NCI-H146 (cell line): ENCODE measurements around the gene P2RY6.

Experiments used
- DNase-seq: peaks from one replicate; lab custom pipeline; 2025; lab: John Stamatoyannopoulos, UW

The P2RY6 gene

DNA sequence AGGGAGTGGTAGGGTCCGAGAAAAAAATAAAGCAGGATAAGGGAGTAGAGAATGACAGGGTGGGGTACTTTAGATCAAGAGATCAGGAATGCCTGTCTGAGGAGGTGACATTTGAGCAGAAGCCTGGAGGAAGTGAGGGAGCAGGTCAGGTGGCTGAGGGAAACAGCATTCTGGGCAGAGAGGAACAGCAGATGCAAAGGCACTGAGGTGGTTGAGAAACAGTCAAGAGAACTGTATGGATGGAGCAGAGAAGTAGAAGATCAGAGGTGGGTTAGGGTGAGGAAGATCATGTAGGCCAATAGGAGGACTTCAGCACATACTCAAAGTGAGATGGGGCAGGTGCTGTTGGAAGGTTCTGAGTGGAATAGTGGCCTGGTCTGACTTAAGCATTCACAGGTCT lies 44.3 kb downstream of the P2RY6 start:
- no peak for DNase-seq

DNA sequence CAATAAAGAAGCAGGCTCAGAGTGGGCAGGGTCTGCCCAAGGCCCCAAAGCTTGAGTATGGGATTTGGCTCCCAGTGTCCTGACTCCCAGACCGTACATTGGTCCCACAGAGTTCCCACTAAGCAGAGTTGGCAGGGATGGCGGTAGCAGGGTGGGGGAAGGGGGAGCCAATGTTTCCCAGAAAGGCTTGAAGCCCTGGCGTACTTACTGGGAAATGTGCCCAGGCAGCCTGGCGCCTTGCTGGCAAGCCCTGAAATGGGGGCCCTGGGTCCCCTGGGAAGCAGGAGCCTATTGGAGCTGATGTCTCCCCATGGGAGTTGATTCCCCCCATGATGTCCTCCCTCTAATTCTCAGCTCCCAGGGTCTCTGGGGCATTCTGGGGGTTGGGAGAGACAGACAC lies 45.2 kb downstream of the P2RY6 start:
- DNase-seq, result no peak

DNA sequence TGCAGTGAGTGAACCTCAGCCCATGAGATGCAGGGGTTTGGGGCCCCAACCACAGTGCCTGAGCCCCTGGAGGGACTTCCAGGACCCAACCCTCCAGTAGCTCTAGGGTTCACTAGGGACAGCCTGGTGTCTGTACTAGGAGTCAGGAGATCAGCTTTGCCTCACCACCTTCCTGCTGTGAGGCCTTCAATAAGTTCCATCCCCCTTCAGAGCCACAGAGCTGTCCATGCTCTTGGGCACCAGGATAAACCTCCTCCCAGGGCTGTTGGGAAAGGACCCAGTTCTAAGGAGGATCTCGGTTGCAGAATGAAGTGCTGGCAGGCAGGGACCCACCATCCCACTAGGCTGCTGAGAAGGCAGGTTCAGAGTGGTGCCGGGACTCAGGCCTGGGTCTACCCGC lies 45.7 kb downstream of the P2RY6 start:
- DNase-seq, result no peak

DNA sequence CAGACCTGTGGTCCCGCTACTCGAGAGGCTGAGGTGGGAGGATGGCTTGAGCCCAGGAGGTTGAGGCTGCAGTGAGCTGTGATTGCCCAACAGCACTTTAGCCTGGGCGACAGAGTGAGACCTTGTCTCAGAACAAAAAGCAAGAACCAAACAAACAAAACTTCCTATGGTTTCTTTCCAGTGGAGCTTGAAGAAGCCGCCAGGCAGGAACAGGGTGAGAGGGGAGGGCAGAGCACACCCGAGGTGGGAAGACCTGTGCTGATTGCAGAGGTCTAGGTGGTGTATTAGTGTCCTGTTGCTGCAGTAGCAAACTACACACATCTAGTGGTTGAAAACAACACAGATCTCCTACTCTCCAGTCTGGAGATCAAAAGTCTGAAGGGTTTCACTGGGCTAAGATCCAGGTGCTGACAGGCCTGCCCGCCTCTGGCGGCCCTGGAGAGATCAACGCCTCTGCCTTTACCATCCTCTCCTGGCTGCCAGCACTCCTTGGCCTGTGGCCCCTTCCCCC lies 46.4 kb downstream of the P2RY6 start:
- DNase-seq, result no peak

DNA sequence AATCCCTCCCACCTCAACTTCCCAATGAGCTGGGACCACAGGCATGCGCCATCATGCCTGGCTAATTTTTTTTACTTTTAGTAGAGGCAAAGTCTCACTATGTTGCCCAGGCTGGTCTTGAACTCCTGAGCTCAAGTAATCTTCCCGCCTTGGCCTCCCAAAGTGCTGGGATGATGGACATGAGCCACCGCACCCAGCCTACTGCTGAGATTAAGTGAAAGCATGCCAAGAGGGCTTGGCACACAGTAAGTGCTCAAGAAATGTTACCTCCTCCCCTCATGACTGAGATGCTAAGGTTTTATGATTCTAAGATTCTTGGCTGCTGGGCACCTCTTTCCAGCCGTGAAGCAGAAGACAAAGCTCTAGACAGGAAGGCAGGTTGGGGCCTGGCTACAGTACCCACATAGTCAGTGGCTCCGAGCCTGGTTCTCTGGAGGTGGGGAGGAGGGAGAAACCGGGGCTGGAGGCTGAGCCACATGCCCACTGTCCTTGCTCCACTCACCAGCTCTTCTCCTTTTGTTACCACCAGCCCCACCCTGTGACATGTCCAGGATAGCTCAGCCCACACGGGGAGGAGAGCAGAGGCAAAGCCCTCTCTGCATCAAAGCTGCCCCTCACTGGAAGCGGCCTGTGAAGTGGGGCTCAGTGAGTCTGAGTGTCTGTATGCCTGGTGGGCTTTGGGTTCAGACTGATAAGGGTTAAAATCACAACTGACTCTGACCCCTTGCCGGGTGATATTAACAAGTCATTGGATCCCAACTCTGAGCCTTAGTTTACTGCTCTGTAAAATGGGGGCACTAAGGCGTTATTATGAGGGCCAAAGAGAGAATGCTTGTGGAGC lies 48.8 kb downstream of the P2RY6 start:
- DNase-seq, result no peak

DNA sequence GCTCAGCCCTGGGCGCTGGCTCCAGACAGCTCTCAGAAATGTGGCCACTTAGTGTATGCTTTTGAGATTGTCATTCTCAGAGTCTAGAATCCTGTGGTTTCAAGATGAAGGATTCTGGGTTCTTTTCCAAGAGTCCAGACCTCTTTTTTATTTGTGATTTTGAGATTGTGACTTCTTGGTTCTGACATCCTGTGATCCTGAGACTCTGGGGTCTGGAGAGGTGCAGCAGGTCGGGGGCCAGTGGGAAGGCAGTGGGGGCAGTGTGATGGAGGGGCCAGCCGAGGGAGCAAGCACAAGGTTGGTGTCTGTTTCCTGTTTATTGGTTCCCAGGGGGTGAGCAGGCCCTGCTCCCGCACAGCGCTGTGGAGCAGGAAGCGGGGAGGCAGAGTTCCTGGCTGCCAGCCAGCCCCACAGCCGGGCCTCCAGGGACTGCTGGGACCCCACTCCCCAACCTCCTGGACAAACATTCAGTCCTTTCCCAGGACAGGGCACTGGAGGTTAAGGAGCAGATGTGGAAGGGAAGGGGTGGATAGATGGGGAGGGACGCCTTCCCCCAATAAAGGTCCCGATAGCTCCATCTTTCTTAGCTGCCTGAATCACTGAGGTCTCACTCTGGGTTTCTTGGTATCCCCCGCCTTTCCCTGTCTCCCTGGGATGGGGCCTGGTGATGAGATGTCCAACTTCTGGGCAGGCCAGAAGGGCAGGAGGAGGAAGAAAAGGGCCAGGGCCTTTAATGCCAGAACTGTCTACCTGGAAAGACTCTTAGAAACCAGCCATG lies 49.7 kb downstream of the P2RY6 start:
- DNase-seq, result no peak

DNA sequence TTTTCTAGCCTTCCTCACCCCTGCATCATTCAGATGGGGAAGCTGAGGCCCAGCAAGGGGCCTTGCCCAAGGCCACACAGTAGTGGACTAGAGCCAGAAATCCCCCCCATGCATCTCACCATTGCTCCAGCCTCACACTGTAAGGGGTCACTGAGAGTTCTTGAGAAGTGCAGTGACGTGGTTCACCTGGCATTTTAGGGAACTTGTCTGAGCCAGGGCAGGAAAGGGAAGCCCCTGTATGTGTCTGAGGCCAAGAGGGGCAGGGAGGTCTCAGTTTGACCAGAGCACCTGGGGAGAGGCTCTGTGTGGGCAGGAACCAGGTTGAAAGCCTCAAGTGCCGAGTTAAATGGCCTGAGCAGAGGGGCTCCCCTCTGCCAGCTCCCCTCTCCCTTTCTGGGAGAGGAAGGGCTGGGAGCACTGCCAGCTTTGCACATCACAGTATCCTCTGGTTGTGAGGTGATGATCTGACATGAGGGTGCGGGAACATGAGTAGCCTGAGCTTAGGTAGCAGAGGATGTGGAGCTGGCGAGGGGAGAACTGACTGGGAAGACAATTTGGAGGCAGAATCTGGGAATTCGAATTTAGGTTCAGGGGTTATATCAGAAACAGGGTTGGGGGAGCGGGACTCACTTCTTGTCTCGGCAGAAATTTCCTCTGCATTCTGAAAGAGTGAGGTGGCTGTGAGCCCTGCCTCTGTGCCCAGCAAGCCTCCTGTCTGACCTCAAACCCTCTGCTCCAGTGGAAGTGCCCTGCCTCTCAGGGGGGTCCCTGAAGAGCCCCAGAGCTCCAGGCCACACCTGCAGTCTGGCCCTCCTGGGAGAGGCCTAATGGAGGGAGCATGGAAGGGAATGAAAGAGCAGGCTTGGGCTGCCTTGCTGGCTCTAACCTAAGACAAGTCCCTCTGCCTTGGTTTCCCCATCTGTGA lies 50.5 kb downstream of the P2RY6 start:
- DNase-seq, result no peak

DNA sequence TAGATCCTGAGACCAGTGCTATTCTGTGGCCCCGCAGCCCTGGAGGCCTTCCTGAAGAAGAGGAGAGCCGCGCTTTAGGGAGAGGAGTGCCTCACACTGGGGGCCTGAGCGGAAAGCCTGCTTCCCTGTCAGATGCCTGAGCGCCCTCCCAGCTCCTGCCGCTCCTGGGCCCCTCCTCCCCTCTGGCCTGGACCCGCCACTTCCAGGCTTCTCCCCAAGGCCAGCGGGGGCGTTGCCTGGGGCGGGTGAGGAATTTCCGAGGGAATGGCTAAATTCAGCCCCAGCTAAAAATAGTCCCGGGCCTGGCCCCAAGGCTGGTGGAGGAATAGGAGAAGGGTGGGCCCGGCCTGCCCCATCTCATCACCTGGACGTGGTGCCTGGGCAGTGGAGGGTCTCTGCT lies 51.3 kb downstream of the P2RY6 start:
- DNase-seq, result no peak

DNA sequence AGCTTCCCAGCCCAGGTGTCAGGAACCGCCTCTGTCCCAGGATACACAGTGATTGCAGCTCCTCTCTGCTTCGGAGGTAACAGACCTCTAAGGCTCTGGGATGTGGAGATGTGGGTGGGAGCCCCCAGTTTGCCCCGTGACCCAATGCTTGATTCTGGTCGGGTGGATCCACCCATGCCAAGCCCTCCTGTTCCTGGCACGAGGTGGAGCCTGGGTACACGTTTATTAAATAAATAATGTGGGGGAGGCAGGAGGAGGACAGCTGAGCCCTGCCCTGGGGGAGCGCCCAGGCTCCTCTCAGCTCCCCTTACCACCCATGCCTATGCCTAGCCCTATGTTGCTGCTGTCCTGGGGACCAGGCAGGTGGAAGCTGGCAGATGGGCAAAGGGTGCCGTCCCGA lies 52.0 kb downstream of the P2RY6 start:
- DNase-seq, result no peak

DNA sequence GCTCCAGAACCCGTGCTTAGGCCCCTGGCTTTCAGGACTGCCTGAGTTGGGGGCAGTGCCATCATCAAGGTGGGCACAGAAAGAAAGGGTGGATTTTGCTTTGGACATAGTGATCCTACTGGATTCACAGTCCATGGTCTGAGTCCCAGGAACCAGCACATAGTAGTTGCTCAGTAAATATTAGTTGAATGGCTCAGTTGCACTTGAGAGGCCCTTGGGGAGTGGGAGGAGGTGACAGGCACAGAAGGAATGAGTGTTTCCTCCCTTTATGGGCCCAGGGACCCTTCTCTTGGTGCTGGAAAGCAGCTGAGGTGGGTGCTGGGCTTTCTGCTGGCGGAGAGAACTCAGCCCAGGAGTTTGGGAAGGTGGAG lies 52.5 kb downstream of the P2RY6 start:
- DNase-seq, result no peak

DNA sequence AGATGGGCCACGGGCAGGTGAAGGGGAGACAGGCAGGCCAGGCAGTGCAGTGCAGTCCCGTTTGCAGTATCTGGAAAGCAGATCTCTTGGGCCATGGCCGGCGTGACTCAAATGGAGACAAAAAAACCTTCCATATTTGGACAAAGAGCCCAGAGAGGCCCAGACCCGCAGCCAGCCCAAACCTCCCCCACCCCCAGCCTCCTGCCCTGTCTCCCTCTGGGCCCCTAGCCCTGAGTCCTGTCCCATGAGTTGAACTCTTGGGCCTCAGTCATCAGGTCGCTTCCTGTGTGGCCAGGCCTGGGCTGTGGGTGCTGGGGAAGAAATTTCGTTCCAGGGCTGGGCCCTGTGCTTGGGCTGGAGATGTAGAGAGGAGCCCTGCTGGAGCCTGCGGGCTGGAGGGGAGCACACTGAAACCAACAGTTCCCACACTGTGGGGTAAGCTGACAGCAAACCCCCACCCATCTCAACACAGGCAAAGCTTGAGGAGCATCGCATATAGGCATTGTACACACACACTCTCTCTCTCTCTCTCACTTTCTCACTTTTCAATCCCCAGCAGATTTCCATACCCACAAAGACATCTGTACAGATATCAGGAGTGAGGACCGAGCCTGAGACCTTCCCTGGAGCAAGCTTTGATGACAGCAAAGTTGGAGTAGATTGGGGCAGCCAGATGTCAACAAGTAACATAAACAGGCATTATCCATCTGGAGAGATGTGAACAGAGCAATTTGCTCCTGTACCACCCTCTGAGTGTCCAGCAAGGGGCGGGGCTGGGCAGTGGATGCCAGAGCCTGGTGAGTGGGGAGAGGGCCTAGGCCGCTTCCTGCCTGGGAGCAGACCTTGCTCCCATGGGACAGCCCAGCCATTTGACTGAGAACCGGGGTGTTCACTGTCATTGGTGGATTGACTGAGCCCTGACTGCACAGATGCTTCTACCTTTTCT lies 53.2 kb downstream of the P2RY6 start:
- no peak for DNase-seq

DNA sequence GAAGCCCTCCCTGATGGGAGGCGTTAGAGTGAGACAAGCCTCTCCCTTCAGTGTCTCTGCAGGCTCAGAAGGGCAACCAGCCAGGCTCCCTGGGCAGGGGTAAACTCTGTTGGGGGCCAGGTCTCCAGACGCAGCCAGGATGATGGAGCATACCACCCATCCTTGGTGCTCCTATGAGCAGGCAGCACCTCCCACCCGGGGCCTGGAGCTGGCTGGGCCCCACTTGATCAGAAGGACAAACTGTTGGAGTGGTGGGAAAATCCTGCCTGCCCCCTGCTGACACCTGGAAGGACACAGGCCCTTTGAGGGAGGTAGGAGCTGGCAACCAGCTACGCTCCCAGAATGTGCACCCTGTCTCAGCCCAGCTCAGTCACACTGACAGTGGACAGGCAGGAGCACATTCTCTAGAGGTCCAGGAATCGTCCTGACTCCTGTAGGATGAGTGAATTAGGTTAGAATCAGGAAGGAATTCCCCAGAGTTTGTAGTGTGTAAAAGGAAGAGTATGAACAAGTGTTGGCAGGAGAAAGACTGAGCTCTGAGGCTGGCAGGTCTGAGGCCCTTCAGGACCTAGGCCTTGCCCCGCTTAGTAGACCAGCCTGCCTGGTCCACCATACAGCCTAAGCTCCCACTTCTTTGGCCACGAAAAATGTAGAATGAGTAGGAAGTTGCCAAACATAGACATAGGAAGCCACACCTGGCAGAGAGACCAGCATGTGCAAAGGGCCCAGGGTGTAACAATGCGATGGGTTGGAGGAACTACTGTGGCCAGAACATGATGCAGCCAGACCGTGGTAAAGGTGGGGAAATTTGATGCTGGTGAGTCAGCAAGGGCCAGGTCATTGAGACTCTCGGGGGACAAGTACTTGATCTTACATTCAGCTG lies 55.0 kb downstream of the P2RY6 start:
- no peak for DNase-seq

DNA sequence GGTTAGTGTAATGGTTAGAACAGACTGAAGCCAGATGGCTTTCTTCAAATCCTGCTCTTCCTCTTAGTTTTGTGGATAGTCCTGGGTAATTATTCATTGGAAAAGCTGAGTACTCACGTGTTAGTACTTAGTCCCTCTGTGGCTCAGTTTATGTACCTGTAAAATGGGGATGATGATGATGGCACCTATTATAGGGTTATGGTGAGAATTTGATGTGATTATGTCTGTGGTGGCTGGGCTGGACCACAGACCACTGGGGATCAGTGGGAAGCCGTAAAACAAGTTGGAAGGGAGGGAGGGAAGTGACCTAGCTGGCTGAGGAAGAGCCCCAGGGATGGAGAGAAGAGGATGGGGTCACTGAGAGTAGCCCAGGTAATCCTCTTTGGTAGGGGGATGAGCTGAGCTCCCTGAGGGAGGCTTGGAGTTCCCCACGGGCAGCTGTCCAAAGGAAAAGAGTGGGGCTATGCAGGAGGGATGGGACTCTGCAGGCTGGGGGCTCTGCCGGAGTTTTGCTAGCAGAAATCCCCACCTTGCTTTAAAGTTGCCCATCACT lies 55.8 kb downstream of the P2RY6 start:
- DNase-seq, result no peak

DNA sequence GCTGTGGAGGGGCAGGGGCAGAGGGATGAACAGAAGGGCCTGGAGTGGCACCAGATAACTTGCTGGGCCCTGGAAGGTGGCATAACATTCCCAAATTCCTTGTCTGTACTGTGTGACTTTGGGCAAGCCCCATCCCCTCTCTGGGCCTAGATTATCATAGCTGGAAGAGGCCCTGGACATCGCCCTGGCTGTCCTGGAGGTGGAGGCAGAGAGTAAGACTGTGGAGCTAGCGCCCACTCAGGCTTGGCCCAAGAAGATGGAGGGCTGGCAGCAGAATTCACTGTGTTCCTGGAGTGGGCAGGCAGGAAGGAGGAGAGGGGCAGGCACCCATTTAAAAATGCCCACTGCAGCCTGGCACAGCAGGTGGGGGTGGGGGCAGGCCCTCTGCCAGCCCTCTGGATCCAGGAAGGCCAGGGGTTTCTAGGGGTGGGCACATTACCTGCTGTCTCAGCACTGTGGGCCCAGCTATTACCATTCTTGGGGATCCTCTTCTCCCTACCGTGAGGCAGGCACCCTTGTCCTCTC lies 58.5 kb downstream of the P2RY6 start:
- no peak for DNase-seq

DNA sequence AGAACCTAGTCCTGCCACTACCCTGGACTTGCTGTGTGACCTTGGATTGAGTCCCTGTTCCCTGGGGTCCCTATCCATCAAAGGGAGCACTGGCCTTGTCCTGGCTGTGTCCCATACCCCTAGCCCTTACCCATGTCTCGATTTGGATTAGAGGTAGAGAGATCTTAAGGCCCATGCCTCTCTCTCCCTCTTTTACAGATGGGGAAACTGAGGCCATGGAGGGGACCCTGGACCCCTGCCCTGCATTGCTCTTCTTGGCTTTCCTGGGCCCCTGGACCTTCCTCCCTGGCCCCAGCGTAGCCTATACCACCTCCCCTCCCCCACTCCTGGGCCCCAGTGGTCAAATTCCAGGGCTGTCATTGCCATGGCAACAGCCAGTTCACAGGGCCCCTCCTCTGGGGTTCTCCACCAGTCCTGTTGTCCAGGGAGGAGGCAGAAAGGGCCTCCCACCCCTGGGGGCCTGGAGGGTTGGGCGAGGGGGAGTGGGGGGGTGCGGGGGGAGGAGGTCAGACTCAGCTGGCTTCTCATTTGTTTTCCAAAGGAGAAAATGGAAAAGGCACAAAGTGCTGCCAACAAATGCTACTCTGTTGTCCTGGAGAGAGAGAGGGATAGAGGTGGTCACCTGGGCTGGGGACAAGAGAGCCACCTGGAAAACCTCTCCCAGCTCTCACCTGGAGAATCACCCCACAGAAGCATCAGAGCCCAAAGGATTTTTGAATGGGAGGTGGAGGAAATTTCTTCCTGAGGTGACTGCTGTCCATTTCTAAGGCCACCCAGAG lies 59.2 kb downstream of the P2RY6 start:
- DNase-seq, result no peak

DNA sequence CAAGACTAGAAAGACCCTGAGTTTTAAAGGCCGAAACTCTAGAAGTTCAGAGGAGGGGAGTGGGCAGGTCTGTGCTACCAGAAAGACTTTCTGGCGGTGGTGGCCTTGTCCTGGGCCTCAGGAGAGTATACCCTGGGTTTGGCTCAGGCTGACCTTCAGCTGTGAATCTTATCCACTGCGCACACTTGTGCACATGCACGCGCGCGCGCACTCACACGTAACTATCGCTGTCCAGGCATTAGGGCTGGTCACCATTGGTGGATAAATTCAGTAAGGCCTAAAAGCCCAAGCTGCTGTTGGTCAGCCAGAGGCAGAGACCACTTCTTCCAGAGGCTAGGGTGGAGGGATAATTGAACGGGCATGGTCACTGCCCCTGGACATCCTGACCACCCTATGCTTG lies 61.0 kb downstream of the P2RY6 start:
- DNase-seq, result no peak

DNA sequence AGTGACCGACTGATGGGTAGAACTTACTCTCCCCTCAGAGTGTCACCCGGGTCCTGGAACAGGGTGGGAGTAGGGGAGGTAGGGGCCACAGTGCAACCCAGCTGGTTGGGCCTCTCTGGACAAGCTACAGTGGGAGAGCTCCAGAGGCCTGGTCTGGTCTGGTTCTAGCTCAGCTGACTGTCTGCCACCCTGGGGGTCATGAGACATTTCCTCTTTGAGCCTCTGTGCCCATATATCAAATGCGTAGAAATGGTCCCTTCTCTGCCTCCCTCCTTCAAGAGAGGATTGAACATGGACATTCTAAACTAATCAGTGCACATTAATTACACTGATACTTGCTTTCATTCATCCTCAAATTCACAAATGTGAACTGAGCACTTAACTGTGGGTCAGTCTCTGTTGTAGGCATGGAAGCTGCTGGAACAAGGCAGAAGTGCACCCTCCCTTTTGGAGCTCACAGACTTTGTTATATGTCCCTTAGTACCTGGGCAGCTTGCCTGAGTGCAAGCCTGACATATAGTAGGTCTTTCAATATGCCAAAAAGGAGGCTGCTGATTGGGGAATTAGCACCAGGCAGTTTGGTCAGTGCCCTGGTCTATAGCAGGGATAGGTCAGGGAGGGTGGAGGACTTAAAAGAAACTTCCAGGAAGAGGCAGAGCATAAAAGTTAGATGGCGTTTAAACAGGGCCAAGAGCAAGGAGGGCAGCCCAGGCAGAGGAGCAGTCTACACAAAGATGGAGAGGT lies 61.7 kb downstream of the P2RY6 start:
- DNase-seq, result no peak
